ENCODE data around the gene FYN. TPM values are rescaled to one million over a fixed set of nuclear protein-coding genes. Genes with fewer than 3 reads are reported as not detected.

Gene FYN
- total and polyA plus RNA-seq, 2 of the 8 experiments (the other 6 are each of a cell fraction or from before 2014, with no cell fraction given): 46.8 to 97.2 TPM

- H3K27ac ChIP-seq (ENCODE audit: low read depth, low read length): no peak overlapping the region
- H2AFZ ChIP-seq (ENCODE audit: low read length): no peak overlapping the region
- H3K14ac ChIP-seq (ENCODE audit: insufficient read length): no peak overlapping the region
- WGBS, 2 experiments (ENCODE audit: extremely low coverage in 1 of 2, insufficient coverage in 1 of 2, insufficient read length in 1 of 2, insufficient replicate concordance in 2 of 2, low coverage in 1 of 2, low lambda C conversion rate in 2 of 2, missing lambda C conversion rate in 1 of 2): 98% methylated on average over 2 of the region's 2 CpGs; no CpG with 5 or more reads in 1 of the 2 experiments
- H3K79me2 ChIP-seq (ENCODE audit: control insufficient read depth in 1 of 2, insufficient read depth in 2 of 2, low read length in 2 of 2): no peaks in the 10 kb centered on the region
- no peak overlapping the region for H2AK5ac ChIP-seq (ENCODE audit: low read depth, low read length)
- no peaks in the 10 kb centered on the region for H4K20me1 ChIP-seq (replicated peaks in 1 of 2; ENCODE audit: control insufficient read depth in 1 of 2, insufficient read depth in 2 of 2, low read length in 2 of 2)
- H3K9me3 ChIP-seq (ENCODE audit: insufficient read depth in 2 of 2, low read depth in 1 of 2, low read length in 1 of 2): no peaks in the 10 kb centered on the region; a peak in 1 of 4 replicates
- CTCF ChIA-PET (ENCODE audit: partially characterized antibody): interaction anchor here (0.9 to 1.1 kb wide), 3 partner anchors 48 to 72 kb away, joined by 3 read pairs; no protein-coding TSS in a partner anchor
- H2BK120ac ChIP-seq (replicated peaks; ENCODE audit: low read depth, low read length): no peak overlapping the region
- no peak overlapping the region for H3K4ac ChIP-seq (replicated peaks; ENCODE audit: insufficient read length, low read depth, low read length)
- H3K79me1 ChIP-seq (ENCODE audit: low read depth, low read length): no peaks in the 10 kb centered on the region
- no peak overlapping the region for H3K56ac ChIP-seq (replicated peaks; ENCODE audit: insufficient read length, low read depth, low read length)
- no peaks in the 10 kb centered on the region for H3K36me3 ChIP-seq (ENCODE audit: control insufficient read depth in 2 of 4, insufficient read depth in 4 of 4, low read length in 3 of 4)
- no peak overlapping the region for H3K4me2 ChIP-seq (ENCODE audit: insufficient read depth in 1 of 2, low read depth in 2 of 2, low read length in 2 of 2)
- TF ChIP-seq SRF (IDR thresholded peaks at IDR 0.05; ENCODE audit: low read depth, low read length) (no peak), YY1 (IDR thresholded peaks at IDR 0.05; ENCODE audit: low read depth, low read length) (no peak), SP1 (IDR thresholded peaks at IDR 0.05; ENCODE audit: low read depth, low read length) (no peak), TAF1 (IDR thresholded peaks at IDR 0.05; ENCODE audit: low read depth, low read length) (no peak), SP4 (IDR thresholded peaks at IDR 0.05; ENCODE audit: low read length) (no peak), POLR2A (IDR thresholded peaks at IDR 0.05; ENCODE audit: control extremely low read depth in 1 of 2, low read depth in 2 of 2, low read length in 2 of 2) (no peak), CREB1 (IDR thresholded peaks at IDR 0.05) (no peak), CBX8 (IDR thresholded peaks at IDR 0.05; ENCODE audit: borderline replicate concordance, low read depth, low read length) (no peak)
- H4K91ac ChIP-seq (replicated peaks; ENCODE audit: insufficient read length, low read length): no peak overlapping the region
- no peaks in the 10 kb centered on the region; a peak in 1 of 7 replicates for H3K4me1 ChIP-seq (replicated peaks in 1 of 4; ENCODE audit: control insufficient read depth in 3 of 4, insufficient read depth in 4 of 4, low read length in 3 of 4)
- no peak overlapping the region for H4K8ac ChIP-seq (ENCODE audit: extremely low read depth, insufficient read depth, low read length)
- H3K9ac ChIP-seq (replicated peaks in 1 of 4; ENCODE audit: extremely low read depth in 1 of 4, low read depth in 3 of 4, low read length in 3 of 4): no peak overlapping the region
- no peak overlapping the region for H4K5ac ChIP-seq (ENCODE audit: insufficient read length, low read depth, low read length)
- H3K18ac ChIP-seq (ENCODE audit: extremely low read depth, low read length): no peak overlapping the region
- no peaks in the 10 kb centered on the region for H3K27me3 ChIP-seq (replicated peaks in 1 of 4; ENCODE audit: control insufficient read depth in 3 of 4, extremely low read depth in 1 of 4, insufficient read depth in 3 of 4, low read length in 3 of 4)
- H3K4me3 ChIP-seq (ENCODE audit: extremely low read depth in 1 of 4, insufficient read depth in 2 of 4, low read depth in 3 of 4, low read length in 4 of 4): no peak overlapping the region
- H2BK5ac ChIP-seq (ENCODE audit: low read depth, low read length): no peak overlapping the region
- no peak for DNase-seq (ENCODE audit: low read depth in 1 of 2, low spot score in 2 of 2)
- H2BK20ac ChIP-seq (ENCODE audit: low read length): no peak overlapping the region
- POLR2A ChIA-PET (ENCODE audit: partially characterized antibody): interaction anchor here (0.6 kb wide), 1 partner anchor 9 kb away, joined by 3 read pairs; no protein-coding TSS in a partner anchor
- no peak overlapping the region for H2BK12ac ChIP-seq (ENCODE audit: low read depth, low read length)
- FAIRE-seq: no peak
- peaks cover 3% of the 10 kb centered on the region; the same call in 1 of the 2 replicates for H3K23me2 ChIP-seq (ENCODE audit: low read depth, low read length)
- H2BK15ac ChIP-seq (ENCODE audit: low read length): no peak overlapping the region
- no peak overlapping the region for H3K23ac ChIP-seq (ENCODE audit: insufficient read length)
Measured at GRCh38 chr6:111912904-111913303, 39.7 kb upstream of the FYN start.
